NCI-H146 treated with DMSO at 0.1 percent for 48 hours (cell line): ENCODE measurements around the gene DICER1.

Source experiments
- DNase-seq: peaks from one replicate; lab custom pipeline; 2025; ENCODE audit not compliant: unreplicated experiment; lab: John Stamatoyannopoulos, UW

DICER1 gene

DNA sequence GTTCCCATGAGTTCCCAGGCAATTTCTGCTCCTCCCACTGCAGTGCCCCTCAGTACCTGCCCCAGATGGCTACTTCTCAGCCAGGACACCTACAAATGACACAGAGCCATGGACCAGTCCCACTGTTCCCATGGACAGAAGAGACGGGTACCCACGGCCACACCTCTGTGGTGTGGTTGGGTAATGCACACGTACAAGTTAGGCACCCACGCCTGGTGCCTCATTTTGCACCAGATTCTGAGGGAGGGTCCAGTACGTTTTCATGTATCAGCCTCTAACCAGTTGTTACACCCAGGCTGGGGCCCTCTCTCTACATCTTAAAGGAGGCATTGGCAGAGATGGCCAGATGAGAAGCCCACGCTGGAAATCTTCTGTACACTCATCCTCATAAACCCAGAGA lies 114.0 kb downstream of the DICER1 start:
- DNase-seq = no peak

- DNase-seq = no peak
Measured at GRCh38 chr14:95041477-95042020, 115.8 kb downstream of the DICER1 start.

GRCh38 chr14:95040708-95041476 lies 116.4 kb downstream of the DICER1 start:
- no peak for DNase-seq

- DNase-seq = no peak
Measured at GRCh38 chr14:95039993-95040348, 117.4 kb downstream of the DICER1 start.

- no peak for DNase-seq
Measured at GRCh38 chr14:95039259-95039992, 117.9 kb downstream of the DICER1 start.

DNA sequence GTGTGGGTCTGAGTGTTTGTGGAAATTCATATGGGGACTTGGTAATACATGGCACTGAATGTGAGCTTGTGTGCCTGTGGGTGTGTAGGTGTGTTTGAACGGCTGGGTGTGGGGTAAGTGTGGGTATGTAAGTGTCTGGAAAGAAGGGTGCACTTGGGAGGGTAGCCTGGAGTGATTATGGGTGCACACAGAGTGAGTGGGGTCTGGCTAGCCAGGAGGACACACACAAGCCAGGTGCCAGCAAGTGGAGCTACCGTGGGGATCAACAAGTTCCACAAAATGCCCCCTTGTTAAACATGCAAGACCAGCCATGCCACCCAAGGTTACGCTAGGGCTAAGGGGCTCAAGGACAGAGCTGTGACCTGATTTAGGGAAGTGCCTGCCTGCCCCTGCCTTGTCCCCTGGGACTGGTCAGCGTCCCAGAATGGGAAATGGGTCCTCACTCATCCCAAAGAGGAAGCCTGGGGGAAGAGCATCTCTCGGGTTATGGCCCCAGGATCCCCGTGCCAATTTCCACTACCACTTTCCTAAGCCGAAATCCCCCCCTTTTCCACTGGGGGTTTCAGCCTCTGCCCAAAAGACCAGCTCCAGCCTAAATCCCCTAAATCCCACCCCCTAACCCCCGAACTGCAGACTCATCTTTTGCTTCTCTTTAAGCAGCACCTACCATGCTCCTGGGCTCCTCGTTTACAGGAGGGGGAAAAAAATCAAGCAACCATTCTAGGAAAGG lies 118.6 kb downstream of the DICER1 start:
- no peak for DNase-seq

DNA sequence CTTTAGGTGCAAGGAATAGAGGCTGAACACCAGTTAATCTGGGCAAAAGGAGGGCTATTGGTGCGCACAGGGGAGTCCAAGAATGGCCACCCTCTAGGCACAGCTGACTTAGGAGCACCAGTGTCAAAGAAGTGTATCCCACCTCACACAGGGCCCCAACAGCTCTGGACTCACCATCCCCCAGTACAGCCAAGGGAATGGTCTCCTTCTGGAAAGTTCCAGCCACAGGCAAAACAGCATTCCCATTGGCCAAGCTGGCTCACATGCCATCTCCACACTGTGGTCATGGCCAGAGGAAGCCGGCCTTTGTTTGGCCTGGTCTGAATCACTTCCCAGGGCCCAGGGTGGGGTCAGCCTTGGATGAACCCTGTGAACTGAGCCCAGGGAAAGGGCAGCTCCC lies 120.1 kb downstream of the DICER1 start:
- no peak for DNase-seq
